ENCODE data around the gene ADAM19.
A peak's percentile ranks its signal among the peaks of the same experiment; 100 is the strongest.
"Not testable (repeated sequence)": the region's sequence is repeated elsewhere in the genome, so short reads cannot be mapped to it uniquely, and the experiment has no call there.

ADAM19 gene

DNA sequence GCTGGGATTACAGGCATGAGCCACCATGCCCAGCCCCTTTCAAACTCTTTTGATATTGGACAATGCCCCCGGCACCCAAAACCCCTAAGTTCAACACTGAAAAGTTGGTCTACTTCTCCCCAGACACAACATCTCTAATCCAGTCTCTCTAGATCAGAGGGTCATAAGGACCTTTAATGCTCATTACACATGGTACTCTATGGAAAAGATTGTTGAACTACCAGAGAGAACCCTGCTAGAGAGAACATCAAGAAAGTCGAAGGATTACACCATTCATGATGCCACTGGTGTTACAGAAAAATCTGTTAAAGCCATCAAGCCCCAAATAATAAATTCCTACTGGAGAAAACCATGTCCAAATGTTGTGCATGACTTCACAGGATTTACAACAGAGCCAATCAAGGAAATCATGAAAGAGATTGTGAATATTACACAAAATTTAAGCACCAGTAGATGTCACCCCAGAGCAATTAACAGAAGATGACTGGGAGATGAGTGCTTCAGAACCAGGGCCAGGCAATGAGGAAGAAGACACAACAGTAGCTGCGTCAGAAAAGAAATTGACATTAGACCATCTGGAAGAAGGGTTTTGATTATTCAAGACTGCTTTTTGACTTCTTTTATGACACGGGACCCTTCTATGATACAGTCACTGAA is 143.9 kb downstream of the ADAM19 start:
- DNase-seq (ENCODE audit: low read depth in 3 of 3, low spot score in 1 of 3), result peak in 1 of 3 donors; percentile 11

DNA sequence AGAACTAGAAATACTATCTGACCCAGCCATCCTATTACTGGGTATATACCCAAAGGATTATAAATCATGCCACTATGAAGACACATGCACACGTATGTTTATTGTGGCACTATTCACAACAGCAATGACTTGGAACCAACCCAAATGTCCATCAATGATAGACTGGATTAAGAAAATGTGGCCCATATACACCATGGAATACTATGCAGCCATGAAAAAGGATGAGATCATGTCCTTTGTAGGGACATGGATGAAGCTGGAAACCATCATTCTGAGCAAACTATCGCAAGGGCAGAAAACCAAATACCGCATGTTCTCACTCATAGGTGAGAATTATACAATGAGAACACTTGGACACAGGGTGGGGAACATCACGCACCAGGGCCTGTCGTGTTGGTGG is 145.7 kb downstream of the ADAM19 start:
- DNase-seq (ENCODE audit: low read depth in 3 of 3, low spot score in 1 of 3), result not testable (repeated sequence)

All from stimulated activated CD4-positive, alpha-beta T cell treated with anti-CD3 and anti-CD28 coated beads, TNF-alpha, amount 100 ng/mL, for 1 hour (primary cell).